Measurements from ENCODE around the gene DNAJC15.
"Not testable (repeated sequence)": the region's sequence is repeated elsewhere in the genome, so short reads cannot be mapped to it uniquely, and the experiment has no call there.

- not testable (repeated sequence) for TF ChIP-seq CTCF, POLR2A (IDR thresholded peaks at IDR 0.05)
Observed at GRCh38 chr13:43040581-43041368, 17.4 kb downstream of the DNAJC15 start.

Measured in lower leg skin (tissue), 3 donors.